Gastroesophageal sphincter (tissue), 3 donors: ENCODE results near the gene MMP24.
"Not testable (repeated sequence)": the region's sequence is repeated elsewhere in the genome, so short reads cannot be mapped to it uniquely, and the experiment has no call there.

ENCODE experiments used
- POLR2A ChIP-seq, 2 donors: fragments of 450-650 bp; IDR thresholded peaks; one replicate each; pipeline ENCODE4 v1.6.1; 2017; ENCODE audit warnings: antibody characterized with exemption in 2 of 2, mild to moderate bottlenecking in 2 of 2, moderate library complexity in 1 of 2
- POLR2AphosphoS5 ChIP-seq: sonication (generic); formaldehyde crosslinking; IDR thresholded peaks from one replicate; pipeline ENCODE4 v1.6.1; 2017; ENCODE audit warnings: antibody characterized with exemption
- TF ChIP-seq, protein P1 (sequence below), 4 experiments: fragments of 200-600 bp in 2 of 4; fragments of 450-650 bp in 2 of 4; sonication (generic) in 1 of 4; IDR thresholded peaks; one replicate each; pipeline ENCODE4 v1.5.1; 2017 to 2019; ENCODE audit warnings: antibody characterized with exemption in 4 of 4, mild to moderate bottlenecking in 2 of 4, moderate library complexity in 2 of 4

DNA sequence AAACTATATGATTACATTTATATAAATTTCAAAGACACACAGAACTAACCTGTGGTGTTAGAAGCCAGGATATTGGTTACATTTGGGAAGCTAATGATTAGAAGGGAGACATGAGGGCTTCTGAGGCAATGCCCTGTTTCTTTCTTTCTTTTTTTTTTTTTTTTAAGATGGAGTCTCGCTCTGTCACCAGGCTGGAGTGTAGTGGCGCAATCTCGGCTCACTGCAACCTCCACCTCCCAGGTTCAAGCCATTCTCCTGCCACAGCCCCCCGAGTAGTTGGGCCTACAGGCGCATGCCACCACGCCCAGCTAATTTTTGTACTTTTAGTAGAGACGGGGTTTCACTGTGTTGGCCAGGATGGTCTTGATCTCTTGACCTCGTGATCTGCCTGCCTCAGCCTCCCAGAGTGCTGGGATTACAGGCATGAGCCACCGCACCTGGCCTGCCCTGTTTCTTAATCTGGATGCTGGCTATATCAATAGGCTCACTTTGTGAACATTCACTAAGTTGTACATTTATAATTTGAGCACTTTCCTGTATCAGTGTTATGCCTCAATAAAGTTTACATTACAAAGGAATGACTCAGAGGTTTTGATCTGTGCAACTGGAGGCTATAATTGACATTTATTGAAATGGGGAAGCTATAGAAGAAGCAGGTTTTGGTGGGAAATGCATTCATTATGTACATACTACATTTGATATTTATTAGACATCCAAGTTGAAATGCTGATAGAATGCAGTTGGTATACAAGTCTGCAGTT lies 33.3 kb upstream of the MMP24 start:
- not testable (repeated sequence) for TF ChIP-seq POLR2A (IDR thresholded peaks at IDR 0.05); POLR2AphosphoS5
- TF ChIP-seq, protein P1, sequence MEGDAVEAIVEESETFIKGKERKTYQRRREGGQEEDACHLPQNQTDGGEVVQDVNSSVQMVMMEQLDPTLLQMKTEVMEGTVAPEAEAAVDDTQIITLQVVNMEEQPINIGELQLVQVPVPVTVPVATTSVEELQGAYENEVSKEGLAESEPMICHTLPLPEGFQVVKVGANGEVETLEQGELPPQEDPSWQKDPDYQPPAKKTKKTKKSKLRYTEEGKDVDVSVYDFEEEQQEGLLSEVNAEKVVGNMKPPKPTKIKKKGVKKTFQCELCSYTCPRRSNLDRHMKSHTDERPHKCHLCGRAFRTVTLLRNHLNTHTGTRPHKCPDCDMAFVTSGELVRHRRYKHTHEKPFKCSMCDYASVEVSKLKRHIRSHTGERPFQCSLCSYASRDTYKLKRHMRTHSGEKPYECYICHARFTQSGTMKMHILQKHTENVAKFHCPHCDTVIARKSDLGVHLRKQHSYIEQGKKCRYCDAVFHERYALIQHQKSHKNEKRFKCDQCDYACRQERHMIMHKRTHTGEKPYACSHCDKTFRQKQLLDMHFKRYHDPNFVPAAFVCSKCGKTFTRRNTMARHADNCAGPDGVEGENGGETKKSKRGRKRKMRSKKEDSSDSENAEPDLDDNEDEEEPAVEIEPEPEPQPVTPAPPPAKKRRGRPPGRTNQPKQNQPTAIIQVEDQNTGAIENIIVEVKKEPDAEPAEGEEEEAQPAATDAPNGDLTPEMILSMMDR (IDR thresholded peaks at IDR 0.05), result not testable (repeated sequence)
